ENCODE results near the gene PCCA. TPM values are rescaled to one million over a fixed set of nuclear protein-coding genes. Genes with fewer than 3 reads are reported as not detected.

The PCCA gene
- total and polyA plus RNA-seq, 2 experiments from 2014 or later = 29.8 to 59.2 TPM

DNA sequence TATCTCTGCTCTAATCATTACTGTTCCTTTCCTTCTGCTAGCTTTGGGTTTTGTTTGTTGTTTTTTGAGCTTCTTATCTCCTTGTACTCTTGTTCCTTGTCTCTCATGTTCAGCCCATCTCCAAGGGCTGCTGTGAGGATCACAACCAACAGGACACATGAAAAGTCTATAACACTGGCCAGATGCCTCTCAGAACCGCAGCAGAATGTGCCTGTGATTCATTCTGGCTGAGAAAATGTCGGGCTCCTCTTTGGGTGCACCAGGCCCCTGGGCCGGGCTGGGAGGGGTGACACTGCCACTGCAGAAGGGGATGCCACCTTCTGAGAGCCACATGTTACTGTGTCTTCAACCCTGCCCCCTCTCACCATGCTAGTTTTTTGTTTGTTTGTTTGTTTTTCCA lies 451.7 kb downstream of the PCCA start:
- Histone ChIP-seq H3K27ac (no peak overlapping the region), H3K4me1 (ENCODE audit: low read depth) (no peaks in the 10 kb centered on the region), H3K36me3 (no peaks in the 10 kb centered on the region), H3K27me3 (no peaks in the 10 kb centered on the region), H3K4me3 (no peak overlapping the region), H3K9me3 (ENCODE audit: low read depth) (peaks cover 3% of the 10 kb centered on the region)
- TF ChIP-seq, protein P1, sequence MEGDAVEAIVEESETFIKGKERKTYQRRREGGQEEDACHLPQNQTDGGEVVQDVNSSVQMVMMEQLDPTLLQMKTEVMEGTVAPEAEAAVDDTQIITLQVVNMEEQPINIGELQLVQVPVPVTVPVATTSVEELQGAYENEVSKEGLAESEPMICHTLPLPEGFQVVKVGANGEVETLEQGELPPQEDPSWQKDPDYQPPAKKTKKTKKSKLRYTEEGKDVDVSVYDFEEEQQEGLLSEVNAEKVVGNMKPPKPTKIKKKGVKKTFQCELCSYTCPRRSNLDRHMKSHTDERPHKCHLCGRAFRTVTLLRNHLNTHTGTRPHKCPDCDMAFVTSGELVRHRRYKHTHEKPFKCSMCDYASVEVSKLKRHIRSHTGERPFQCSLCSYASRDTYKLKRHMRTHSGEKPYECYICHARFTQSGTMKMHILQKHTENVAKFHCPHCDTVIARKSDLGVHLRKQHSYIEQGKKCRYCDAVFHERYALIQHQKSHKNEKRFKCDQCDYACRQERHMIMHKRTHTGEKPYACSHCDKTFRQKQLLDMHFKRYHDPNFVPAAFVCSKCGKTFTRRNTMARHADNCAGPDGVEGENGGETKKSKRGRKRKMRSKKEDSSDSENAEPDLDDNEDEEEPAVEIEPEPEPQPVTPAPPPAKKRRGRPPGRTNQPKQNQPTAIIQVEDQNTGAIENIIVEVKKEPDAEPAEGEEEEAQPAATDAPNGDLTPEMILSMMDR (IDR thresholded peaks at IDR 0.05; ENCODE audit: low read depth, low read length) = no peak
- DNase-seq (ENCODE audit: low read depth in 1 of 2, low spot score in 1 of 2) = peak in 1 of 2 donors; percentile 49

DNA sequence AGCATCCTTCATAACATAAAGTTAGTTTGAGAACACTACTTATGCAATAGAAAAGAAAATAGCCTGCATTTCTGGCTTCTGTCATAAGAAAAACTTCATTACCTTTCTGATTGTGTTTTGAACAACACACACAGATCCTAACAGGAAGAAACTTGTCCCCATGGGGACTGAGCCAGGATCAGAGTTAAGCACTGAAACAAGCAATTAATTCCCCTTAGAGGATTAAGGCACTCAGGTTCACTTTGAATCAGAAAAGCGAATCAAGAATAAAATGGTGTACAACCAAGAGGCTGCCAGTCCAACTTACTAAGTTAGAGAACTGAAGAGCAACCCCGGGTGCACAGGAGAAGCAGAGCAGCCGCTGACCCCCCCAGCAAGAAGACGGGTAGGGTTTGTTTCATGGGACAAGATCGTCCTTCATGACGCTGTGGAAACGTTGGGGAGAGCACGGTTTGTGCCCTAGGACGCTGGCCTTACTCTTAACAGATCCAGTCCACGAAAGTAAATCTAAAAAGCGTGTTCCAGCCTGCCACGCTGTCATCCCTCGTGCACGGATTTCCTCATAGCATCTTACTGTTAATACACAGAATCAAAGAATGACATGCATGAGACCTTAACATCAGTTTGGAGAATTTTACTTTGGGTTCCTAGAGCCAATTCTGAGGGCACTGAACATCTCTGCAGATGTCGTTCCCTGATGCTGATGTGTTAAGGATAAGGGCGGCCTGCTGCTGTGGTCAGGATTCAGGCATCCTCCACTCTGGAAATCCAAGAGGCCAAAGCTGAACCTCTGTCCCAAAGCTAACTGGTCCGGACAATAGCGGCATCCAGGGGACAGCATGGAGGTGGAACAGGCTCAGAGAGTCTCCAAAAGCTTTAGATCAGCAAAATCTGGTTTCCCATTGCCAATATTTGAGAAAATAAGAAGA lies 453.3 kb downstream of the PCCA start:
- no peak for DNase-seq (ENCODE audit: low read depth in 1 of 2, low spot score in 1 of 2)
- Histone ChIP-seq H3K4me1 (ENCODE audit: low read depth) (no peaks in the 10 kb centered on the region), H3K36me3 (no peaks in the 10 kb centered on the region), H3K27me3 (no peaks in the 10 kb centered on the region), H3K4me3 (no peak overlapping the region), H3K9me3 (ENCODE audit: low read depth) (peaks cover 3% of the 10 kb centered on the region), H3K27ac (no peak overlapping the region)
- TF ChIP-seq, protein P1 (IDR thresholded peaks at IDR 0.05; ENCODE audit: low read depth, low read length) = no peak

DNA sequence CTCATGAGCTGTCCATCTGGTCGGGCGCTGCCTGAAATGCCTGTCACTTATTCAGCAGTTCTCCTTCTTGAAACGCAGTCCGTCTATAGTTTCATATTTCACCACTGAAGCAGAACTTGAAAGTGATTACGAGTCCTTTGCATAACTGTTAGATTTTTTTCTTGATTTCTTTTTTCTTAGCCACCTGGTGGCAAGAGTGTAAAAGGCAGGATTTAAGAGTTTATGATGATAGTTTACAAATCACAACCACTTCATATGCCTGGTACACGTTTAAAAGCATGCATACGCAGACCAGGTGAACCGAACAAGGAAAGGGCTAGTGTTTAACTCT lies 453.9 kb downstream of the PCCA start:
- no peaks in the 10 kb centered on the region for H3K4me1 ChIP-seq (ENCODE audit: low read depth)
- peak in 1 of 2 donors; percentile 50 for DNase-seq (ENCODE audit: low read depth in 1 of 2, low spot score in 1 of 2)
- no peaks in the 10 kb centered on the region for H3K27me3 ChIP-seq

DNA sequence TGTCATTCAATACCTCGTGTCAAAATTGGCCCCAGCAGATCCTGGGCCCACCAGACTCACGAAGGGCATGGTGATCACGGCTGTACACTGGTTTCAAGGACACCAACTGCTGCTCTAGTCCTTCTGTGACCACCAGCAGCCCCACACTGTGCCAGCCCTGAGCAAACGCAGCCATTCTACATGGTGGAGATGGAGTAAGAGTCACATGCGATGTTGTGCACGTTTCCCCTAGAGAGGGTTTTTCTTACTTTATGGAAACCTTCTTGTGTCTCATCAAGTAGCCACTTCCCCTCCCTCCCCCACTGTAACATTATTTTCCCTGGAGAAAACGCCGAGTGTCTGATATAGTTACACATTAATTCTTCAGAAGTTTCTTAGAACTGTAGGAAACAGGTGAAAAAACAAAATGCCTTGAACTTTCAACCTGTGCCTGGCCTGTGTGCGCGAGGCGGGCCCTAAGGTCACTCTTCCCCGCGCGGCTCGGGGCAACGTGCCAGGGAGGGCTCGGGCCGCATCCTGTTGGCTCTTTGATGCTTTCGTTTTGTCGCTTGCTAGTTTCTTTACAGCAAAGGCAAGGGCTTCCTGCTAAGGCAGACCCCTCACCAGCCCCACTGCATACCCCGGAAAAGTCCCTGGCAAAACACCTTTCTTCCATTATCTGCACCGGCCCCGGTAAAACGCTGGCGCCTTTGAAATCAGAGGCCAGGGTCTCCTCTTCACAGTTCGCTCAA lies 455.1 kb downstream of the PCCA start:
- no peak for DNase-seq (ENCODE audit: low read depth in 1 of 2, low spot score in 1 of 2)
- TF ChIP-seq, protein P1 (IDR thresholded peaks at IDR 0.05; ENCODE audit: low read depth, low read length) = no peak
- H3K4me3 ChIP-seq = no peak overlapping the region
- H3K27ac ChIP-seq = no peak overlapping the region
- H3K4me1 ChIP-seq (ENCODE audit: low read depth) = no peaks in the 10 kb centered on the region
- no peaks in the 10 kb centered on the region for H3K9me3 ChIP-seq (ENCODE audit: low read depth)
- no peaks in the 10 kb centered on the region for H3K27me3 ChIP-seq
- no peaks in the 10 kb centered on the region for H3K36me3 ChIP-seq

More for the DNA sequence above, 453.9 kb downstream of the PCCA start:
- no peak overlapping the region for H3K27ac ChIP-seq
- TF ChIP-seq, protein P1 (IDR thresholded peaks at IDR 0.05; ENCODE audit: low read depth, low read length) = peak; percentile 50
- H3K9me3 ChIP-seq (ENCODE audit: low read depth) = peaks cover 3% of the 10 kb centered on the region
- H3K36me3 ChIP-seq = no peaks in the 10 kb centered on the region
- H3K4me3 ChIP-seq = no peak overlapping the region

DNA sequence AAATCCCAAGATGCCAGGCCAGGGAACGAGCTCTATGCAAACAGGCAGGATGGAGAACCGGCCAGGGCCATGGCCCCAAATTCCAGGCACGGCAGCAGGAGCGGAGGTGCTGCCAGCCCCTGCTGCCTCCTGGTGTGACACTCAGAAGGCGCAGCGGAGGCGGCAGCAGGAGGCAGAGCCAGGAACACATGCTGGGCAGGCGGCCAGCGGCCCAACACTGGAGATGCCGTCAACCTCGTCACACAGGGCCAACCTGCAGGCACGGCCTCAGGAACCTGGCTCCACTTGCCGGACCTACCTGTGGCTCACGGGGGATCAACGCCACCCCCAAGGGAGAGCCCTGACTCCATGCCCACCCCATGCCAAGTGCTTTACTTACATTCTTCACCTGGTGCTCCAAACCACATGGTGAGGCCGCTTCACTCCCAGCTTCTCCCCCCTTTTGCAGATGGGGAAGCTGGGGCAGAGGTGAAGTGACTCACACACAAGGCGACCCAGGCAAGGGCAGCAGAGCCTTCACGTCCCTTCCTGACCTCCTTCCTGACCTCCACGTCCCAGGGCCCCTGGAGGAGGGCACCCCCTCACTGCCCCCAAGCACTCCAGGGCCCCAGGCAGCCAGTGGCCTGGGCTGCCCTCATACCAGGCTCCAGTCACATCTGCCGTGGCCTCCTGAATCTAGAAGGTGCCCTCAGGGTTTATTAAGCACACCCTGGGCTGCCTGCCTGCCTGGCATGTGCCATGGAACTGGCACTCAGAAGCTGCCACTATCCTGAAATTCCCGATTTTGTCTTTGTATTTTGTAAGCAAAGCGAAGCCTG lies 456.2 kb downstream of the PCCA start:
- Histone ChIP-seq H3K4me3 (no peak overlapping the region), H3K27ac (no peak overlapping the region), H3K4me1 (ENCODE audit: low read depth) (no peaks in the 10 kb centered on the region), H3K9me3 (ENCODE audit: low read depth) (no peaks in the 10 kb centered on the region), H3K36me3 (no peaks in the 10 kb centered on the region), H3K27me3 (no peaks in the 10 kb centered on the region)
- DNase-seq (ENCODE audit: low read depth in 1 of 2, low spot score in 1 of 2) = no peak
- TF ChIP-seq, protein P1 (IDR thresholded peaks at IDR 0.05; ENCODE audit: low read depth, low read length) = no peak

Data from cardiac muscle cell (in vitro differentiated cells and primary cell).